SK-N-SH (cell line): Measurements from ENCODE around the gene DACH1. TPM values are rescaled to one million over a fixed set of nuclear protein-coding genes. Genes with fewer than 3 reads are reported as not detected.

ENCODE experiments used
- CTCF ChIA-PET: fragments of 300-600, 350-600 bp; formaldehyde crosslinking; extraction: SDS; loops from one replicate; lab custom pipeline; 2021; lab: Yijun Ruan, JAX
- POLR2A ChIA-PET: fragments of 350-600 bp; sonication (Branson Sonifier 250); formaldehyde crosslinking; extraction: SDS; loops from one replicate; lab custom pipeline; 2020; ENCODE audit warnings: antibody characterized with exemption, inconsistent platforms; lab: Yijun Ruan, JAX
- DNase-seq: peaks from one replicate; pipeline ENCODE4 v3.0.0; 2012
- H2AFZ ChIP-seq: fragments of 200-600 bp; sonication (generic); 2 replicates; pipeline ENCODE4 v1.8.1; 2016; ENCODE audit warnings: antibody characterized with exemption, mild to moderate bottlenecking, low read depth
- H3F3A ChIP-seq: fragments of 200-600 bp; sonication (generic); replicated peaks from 2 replicates; pipeline ENCODE3; 2016; ENCODE audit warnings: antibody characterized with exemption, mild to moderate bottlenecking; ENCODE audit not compliant: insufficient read depth
- H3K27ac ChIP-seq, 2 experiments: fragments of 200-500 bp in 1 of 2; fragments of 200-600 bp in 1 of 2; sonication (Bioruptor generic) in 1 of 2; sonication (generic), shearing (Covaris generic) in 1 of 2; 2 replicates each; pipeline versions ENCODE4 v1.5.1 to v1.6.1; 2014 to 2016; ENCODE audit warnings: low read depth in 2 of 2, inconsistent platforms in 1 of 2, low read length in 1 of 2, mild to moderate bottlenecking in 1 of 2, mixed read lengths in 1 of 2
- H3K27me3 ChIP-seq: fragments of 200-600 bp; sonication (generic), shearing (Covaris generic); 2 replicates; pipeline ENCODE4 v1.6.1; 2016; ENCODE audit warnings: mixed run types; ENCODE audit not compliant: insufficient read depth
- H3K36me3 ChIP-seq, 2 experiments: fragments of 200-500 bp in 1 of 2; fragments of 200-600 bp in 1 of 2; sonication (Bioruptor generic) in 1 of 2; sonication (generic) in 1 of 2; replicated peaks in 1 of 2; 2 replicates each; pipeline versions ENCODE3 to v1.5.1; 2014 to 2016; ENCODE audit warnings: low read length in 1 of 2, mild to moderate bottlenecking in 1 of 2; ENCODE audit not compliant: insufficient read depth in 2 of 2, control insufficient read depth in 1 of 2
- H3K4me1 ChIP-seq, 2 experiments: fragments of 200-500 bp in 1 of 2; fragments of 200-600 bp in 1 of 2; sonication (Bioruptor generic) in 1 of 2; sonication (generic), shearing (Covaris generic) in 1 of 2; 2 replicates each; pipeline versions ENCODE4 v1.5.1 to v1.6.1; 2014 to 2016; ENCODE audit warnings: low read depth in 1 of 2, low read length in 1 of 2, mixed run types in 1 of 2; ENCODE audit not compliant: insufficient read depth in 2 of 2, control insufficient read depth in 1 of 2
- H3K4me2 ChIP-seq: fragments of 200-600 bp; sonication (generic), shearing (Covaris generic); 2 replicates; pipeline ENCODE4 v1.6.1; 2017; ENCODE audit warnings: mixed run types
- H3K4me3 ChIP-seq, 2 experiments: fragments of 200-500 bp in 1 of 2; fragments of 200-600 bp in 1 of 2; sonication (Bioruptor generic) in 1 of 2; sonication (generic), shearing (Covaris generic) in 1 of 2; 2 replicates each; pipeline versions ENCODE4 v1.5.1 to v1.8.1; 2014 to 2016; ENCODE audit warnings: low read depth in 2 of 2, inconsistent platforms in 1 of 2, low read length in 1 of 2, mild to moderate bottlenecking in 1 of 2, mixed read lengths in 1 of 2, moderate library complexity in 1 of 2
- H3K79me2 ChIP-seq: fragments of 200-600 bp; sonication (generic); 2 replicates; pipeline ENCODE4 v1.8.1; 2017; ENCODE audit warnings: mild to moderate bottlenecking; ENCODE audit not compliant: insufficient read depth
- H3K9ac ChIP-seq: fragments of 200-600 bp; sonication (generic); 2 replicates; pipeline ENCODE4 v1.6.1; 2017; ENCODE audit warnings: mixed run types
- H3K9me2 ChIP-seq: fragments of 200-600 bp; sonication (generic); 2 replicates; pipeline ENCODE4 v1.6.1; 2017; ENCODE audit warnings: mixed run types
- H3K9me3 ChIP-seq: fragments of 200-600 bp; sonication (generic); 2 replicates; pipeline ENCODE4 v1.6.1; 2017; ENCODE audit warnings: mixed run types, mild to moderate bottlenecking, moderate library complexity
- H4K20me1 ChIP-seq: fragments of 200-600 bp; sonication (generic); 2 replicates; pipeline ENCODE4 v1.6.1; 2017; ENCODE audit warnings: mild to moderate bottlenecking, mixed run types; ENCODE audit not compliant: insufficient read depth
- ELF1 ChIP-seq: IDR thresholded peaks from 2 replicates; pipeline ENCODE4 v1.4.0; 2012
- MXI1 ChIP-seq: IDR thresholded peaks from 2 replicates; pipeline ENCODE4 v1.6.1; 2012; ENCODE audit warnings: mild to moderate bottlenecking, low read depth, low read length, improper control_type of control experiment
- WGBS: methylation state at CpG from one replicate; pipeline ENCODE4 v1.1.6; 2017; ENCODE audit warnings: low lambda C conversion rate; 5-methylcytosine and 5-hydroxymethylcytosine counted together
- polyA plus RNA-seq, 3 experiments: library from polyadenylated mRNA; depleted of rRNA; stranded (reverse); fragments of >200 nt; gene quantifications; 2 replicates each; pipeline ENCODE4 v1.2.3, GENCODE V29; 2012
- TF ChIP-seq, protein P1 (sequence below): fragments of 150-350 bp; IDR thresholded peaks from 2 replicates; pipeline ENCODE4 v1.6.1; 2017; ENCODE audit warnings: antibody characterized with exemption, low read length, low read depth, borderline replicate concordance
- TF ChIP-seq, protein P2 (sequence below): IDR thresholded peaks from 2 replicates; pipeline ENCODE4 v1.6.1; 2012; ENCODE audit warnings: mild to moderate bottlenecking, low read depth, low read length, moderate library complexity
- TF ChIP-seq, protein P3 (sequence below): fragments of 150-350 bp; IDR thresholded peaks from 2 replicates; pipeline ENCODE4 v1.6.1; 2016; ENCODE audit warnings: mild to moderate bottlenecking, low read depth, low read length

Gene DACH1
- polyA plus RNA-seq, 1 of the 3 experiments (the other 2 are of a cell fraction) = 0.21 TPM

DNA sequence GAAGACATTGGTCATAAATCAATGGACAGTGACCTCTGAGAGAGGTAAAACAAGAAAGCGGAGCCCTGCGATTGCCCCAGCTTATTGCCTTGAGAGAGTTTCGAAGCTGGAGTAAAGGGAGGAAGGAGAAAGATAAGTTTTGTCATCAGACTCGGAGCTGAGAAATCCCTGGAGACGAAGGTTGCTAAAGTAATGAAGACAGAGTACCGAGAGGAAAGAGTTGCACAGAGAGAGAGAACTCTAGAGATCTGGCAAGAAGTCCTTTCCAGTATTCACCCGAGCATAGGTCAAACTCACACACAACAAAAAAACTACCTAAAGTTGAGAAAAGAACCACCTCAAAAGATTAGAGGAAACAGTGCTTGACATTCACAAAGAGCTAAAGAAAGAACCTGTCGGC, 472.0 kb downstream of the DACH1 start:
- Histone ChIP-seq H3F3A (no peaks in the 10 kb centered on the region), H3K36me3 (no peaks in the 10 kb centered on the region), H3K9me2 (0 out of 2 replicates have a peak, but pooled peaks cover 4% of the 10 kb centered on the region), H3K27me3 (no peaks in the 10 kb centered on the region), H2AFZ (no peak overlapping the region)
- CTCF ChIA-PET = no interaction called here
- 69% methylated on average over 8 of the region's 8 CpGs for WGBS
- TF ChIP-seq, protein P1, sequence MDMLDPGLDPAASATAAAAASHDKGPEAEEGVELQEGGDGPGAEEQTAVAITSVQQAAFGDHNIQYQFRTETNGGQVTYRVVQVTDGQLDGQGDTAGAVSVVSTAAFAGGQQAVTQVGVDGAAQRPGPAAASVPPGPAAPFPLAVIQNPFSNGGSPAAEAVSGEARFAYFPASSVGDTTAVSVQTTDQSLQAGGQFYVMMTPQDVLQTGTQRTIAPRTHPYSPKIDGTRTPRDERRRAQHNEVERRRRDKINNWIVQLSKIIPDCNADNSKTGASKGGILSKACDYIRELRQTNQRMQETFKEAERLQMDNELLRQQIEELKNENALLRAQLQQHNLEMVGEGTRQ = no peak
- TF ChIP-seq MXI1 = no peak
- TF ChIP-seq, protein P2, sequence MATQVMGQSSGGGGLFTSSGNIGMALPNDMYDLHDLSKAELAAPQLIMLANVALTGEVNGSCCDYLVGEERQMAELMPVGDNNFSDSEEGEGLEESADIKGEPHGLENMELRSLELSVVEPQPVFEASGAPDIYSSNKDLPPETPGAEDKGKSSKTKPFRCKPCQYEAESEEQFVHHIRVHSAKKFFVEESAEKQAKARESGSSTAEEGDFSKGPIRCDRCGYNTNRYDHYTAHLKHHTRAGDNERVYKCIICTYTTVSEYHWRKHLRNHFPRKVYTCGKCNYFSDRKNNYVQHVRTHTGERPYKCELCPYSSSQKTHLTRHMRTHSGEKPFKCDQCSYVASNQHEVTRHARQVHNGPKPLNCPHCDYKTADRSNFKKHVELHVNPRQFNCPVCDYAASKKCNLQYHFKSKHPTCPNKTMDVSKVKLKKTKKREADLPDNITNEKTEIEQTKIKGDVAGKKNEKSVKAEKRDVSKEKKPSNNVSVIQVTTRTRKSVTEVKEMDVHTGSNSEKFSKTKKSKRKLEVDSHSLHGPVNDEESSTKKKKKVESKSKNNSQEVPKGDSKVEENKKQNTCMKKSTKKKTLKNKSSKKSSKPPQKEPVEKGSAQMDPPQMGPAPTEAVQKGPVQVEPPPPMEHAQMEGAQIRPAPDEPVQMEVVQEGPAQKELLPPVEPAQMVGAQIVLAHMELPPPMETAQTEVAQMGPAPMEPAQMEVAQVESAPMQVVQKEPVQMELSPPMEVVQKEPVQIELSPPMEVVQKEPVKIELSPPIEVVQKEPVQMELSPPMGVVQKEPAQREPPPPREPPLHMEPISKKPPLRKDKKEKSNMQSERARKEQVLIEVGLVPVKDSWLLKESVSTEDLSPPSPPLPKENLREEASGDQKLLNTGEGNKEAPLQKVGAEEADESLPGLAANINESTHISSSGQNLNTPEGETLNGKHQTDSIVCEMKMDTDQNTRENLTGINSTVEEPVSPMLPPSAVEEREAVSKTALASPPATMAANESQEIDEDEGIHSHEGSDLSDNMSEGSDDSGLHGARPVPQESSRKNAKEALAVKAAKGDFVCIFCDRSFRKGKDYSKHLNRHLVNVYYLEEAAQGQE = no peak
- TF ChIP-seq, all 33 proteins: peak for 0
- POLR2A ChIA-PET = no interaction called here
- H4K20me1 ChIP-seq = no peaks in the 10 kb centered on the region
- H3K4me1 ChIP-seq = no peaks in the 10 kb centered on the region
- H3K4me2 ChIP-seq = no peak overlapping the region
- H3K9me3 ChIP-seq = no peaks in the 10 kb centered on the region; the same call in 1 of the 2 replicates
- no peak overlapping the region for H3K4me3 ChIP-seq
- no peaks in the 10 kb centered on the region for H3K79me2 ChIP-seq
- DNase-seq = no peak
- H3K27ac ChIP-seq = no peak overlapping the region
- no peak overlapping the region for H3K9ac ChIP-seq

DNA sequence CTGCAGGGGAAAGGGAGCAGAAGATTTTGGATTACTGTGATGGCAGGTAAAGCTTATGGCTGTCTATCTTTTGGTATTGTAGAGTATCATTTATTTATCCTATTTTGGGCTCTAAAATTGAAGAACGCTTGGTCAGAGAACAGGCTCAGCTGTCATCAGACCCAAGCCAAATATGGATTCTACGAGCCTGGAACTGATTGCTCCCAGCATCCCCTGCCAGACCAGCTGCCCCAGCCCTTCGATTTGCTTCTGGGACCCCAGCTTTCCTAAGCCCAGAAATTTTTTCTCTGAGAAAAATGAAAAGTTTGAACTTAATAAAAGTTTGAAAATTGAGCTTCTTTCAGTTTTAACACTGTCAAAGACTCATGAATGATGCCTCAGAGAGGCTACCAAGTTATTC, 472.8 kb downstream of the DACH1 start:
- no peak overlapping the region for H3K4me2 ChIP-seq
- no peaks in the 10 kb centered on the region for H3K36me3 ChIP-seq
- H3K9me3 ChIP-seq = no peaks in the 10 kb centered on the region; the same call in 1 of the 2 replicates
- H4K20me1 ChIP-seq = no peaks in the 10 kb centered on the region
- no peak for DNase-seq
- H3K27ac ChIP-seq = no peak overlapping the region
- TF ChIP-seq ELF1 = no peak
- TF ChIP-seq, protein P3, sequence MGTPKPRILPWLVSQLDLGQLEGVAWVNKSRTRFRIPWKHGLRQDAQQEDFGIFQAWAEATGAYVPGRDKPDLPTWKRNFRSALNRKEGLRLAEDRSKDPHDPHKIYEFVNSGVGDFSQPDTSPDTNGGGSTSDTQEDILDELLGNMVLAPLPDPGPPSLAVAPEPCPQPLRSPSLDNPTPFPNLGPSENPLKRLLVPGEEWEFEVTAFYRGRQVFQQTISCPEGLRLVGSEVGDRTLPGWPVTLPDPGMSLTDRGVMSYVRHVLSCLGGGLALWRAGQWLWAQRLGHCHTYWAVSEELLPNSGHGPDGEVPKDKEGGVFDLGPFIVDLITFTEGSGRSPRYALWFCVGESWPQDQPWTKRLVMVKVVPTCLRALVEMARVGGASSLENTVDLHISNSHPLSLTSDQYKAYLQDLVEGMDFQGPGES = no peak
- H3K79me2 ChIP-seq = no peaks in the 10 kb centered on the region
- WGBS = 45% methylated on average over 3 of the region's 3 CpGs
- no peaks in the 10 kb centered on the region for H3F3A ChIP-seq
- H3K4me1 ChIP-seq = no peaks in the 10 kb centered on the region
- no peak overlapping the region for H3K4me3 ChIP-seq
- H3K9ac ChIP-seq = no peak overlapping the region
- H2AFZ ChIP-seq = no peak overlapping the region
- H3K27me3 ChIP-seq = no peaks in the 10 kb centered on the region
- POLR2A ChIA-PET = no interaction called here
- H3K9me2 ChIP-seq = 0 out of 2 replicates have a peak, but pooled peaks cover 4% of the 10 kb centered on the region
- CTCF ChIA-PET = no interaction called here
